ENCODE results near the gene OR51E2. TPM values are rescaled to one million over a fixed set of nuclear protein-coding genes. Genes with fewer than 3 reads are reported as not detected.

The OR51E2 gene
- total RNA-seq, 1 donor from 2014 or later = 0.40 TPM

- no peak for DNase-seq (ENCODE audit: extremely low spot score, unreplicated experiment)
- TF ChIP-seq, protein P1, sequence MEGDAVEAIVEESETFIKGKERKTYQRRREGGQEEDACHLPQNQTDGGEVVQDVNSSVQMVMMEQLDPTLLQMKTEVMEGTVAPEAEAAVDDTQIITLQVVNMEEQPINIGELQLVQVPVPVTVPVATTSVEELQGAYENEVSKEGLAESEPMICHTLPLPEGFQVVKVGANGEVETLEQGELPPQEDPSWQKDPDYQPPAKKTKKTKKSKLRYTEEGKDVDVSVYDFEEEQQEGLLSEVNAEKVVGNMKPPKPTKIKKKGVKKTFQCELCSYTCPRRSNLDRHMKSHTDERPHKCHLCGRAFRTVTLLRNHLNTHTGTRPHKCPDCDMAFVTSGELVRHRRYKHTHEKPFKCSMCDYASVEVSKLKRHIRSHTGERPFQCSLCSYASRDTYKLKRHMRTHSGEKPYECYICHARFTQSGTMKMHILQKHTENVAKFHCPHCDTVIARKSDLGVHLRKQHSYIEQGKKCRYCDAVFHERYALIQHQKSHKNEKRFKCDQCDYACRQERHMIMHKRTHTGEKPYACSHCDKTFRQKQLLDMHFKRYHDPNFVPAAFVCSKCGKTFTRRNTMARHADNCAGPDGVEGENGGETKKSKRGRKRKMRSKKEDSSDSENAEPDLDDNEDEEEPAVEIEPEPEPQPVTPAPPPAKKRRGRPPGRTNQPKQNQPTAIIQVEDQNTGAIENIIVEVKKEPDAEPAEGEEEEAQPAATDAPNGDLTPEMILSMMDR (IDR thresholded peaks at IDR 0.05) = no peak
- Mint-ChIP-seq H3K4me1 (ENCODE audit: unreplicated experiment) (peaks cover 4% of the 10 kb centered on the region), H3K27me3 (ENCODE audit: unreplicated experiment) (peaks cover 8% of the 10 kb centered on the region), H3K36me3 (ENCODE audit: unreplicated experiment) (no peaks in the 10 kb centered on the region), H3K27ac (ENCODE audit: unreplicated experiment) (no peak overlapping the region), H3K9me3 (ENCODE audit: unreplicated experiment) (no peaks in the 10 kb centered on the region), H3K4me3 (ENCODE audit: unreplicated experiment) (no peak overlapping the region)
Observed at GRCh38 chr11:4695442-4695841, 2.2 kb downstream of the OR51E2 start.

DNA sequence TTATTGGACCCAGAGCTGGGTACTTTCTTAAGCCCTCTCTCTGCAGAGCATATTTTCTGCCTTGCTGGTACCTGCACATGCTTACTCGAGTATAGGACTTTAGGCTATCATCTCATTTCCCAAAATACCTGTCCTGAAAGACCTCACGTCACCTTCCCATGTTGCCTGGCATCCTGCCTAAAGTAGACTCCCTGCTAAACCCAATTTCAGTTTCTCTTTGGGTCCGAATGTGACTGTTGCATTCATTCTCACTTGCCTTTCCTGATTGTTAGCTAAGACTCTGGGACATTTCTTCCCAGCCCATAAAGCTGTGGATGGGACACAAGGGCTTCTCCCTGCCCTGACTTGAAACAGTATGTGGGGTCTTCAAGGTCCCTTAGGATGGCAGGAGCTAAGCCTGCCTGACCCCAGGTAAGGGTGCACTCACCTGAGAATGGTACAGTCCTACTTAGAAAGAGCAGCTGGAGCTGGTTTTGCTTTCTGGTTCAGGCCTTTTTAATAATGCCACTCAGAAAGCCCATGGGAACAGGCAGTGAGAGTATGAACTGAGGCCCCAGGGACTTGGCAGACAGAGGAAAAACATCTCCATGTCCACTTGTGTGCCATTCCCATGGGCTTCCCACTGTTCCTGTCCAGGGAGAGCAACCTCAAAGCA is 12.9 kb downstream of the OR51E2 start:
- DNase-seq (ENCODE audit: extremely low spot score, unreplicated experiment) = no peak
- Mint-ChIP-seq H3K9me3 (ENCODE audit: unreplicated experiment) (no peaks in the 10 kb centered on the region), H3K4me3 (ENCODE audit: unreplicated experiment) (no peak overlapping the region), H3K36me3 (ENCODE audit: unreplicated experiment) (no peaks in the 10 kb centered on the region), H3K27me3 (ENCODE audit: unreplicated experiment) (no peaks in the 10 kb centered on the region), H3K4me1 (ENCODE audit: unreplicated experiment) (peaks cover 26% of the 10 kb centered on the region), H3K27ac (ENCODE audit: unreplicated experiment) (no peak overlapping the region)
- TF ChIP-seq, protein P1 (IDR thresholded peaks at IDR 0.05) = no peak

DNA sequence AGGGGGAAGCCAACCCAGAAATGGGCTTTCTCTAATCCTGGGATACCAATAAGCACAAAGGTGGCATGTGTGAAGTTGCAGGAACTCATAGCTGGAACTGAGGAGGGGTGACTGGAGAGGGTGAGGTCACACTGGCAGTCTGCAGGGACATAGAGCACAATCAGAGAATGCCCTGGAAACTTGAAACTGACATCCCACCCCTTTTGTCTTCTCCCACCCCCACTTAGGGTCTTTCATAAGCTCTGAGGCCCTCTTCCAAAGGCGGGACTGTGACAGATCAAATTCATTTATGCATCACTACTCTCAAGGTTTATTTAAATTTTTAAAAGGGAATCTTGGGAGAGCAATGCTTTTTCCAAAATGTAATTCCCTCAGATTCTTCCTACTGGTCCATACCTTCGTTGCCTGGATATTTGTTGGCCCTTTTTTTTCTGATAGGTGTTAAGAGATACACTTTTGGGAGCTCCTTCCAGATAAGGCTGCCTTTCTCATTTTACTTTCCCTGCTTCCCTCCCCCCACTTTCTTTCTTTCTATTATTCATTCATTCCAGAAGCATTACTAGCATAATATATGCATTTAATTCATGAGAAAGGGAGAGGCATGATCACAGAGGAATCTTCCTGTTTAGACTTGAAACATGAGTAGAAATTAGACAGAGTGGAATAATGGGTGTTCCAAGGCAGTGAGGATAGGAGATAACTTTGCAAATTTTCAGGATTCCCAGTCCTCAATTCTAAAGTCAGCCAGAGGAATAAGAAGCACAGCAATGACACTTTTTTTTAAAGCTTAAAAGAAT is 14.8 kb downstream of the OR51E2 start:
- TF ChIP-seq, protein P1 (IDR thresholded peaks at IDR 0.05) = no peak
- Mint-ChIP-seq H3K4me3 (ENCODE audit: unreplicated experiment) (no peak overlapping the region), H3K9me3 (ENCODE audit: unreplicated experiment) (no peaks in the 10 kb centered on the region), H3K36me3 (ENCODE audit: unreplicated experiment) (no peaks in the 10 kb centered on the region), H3K27me3 (ENCODE audit: unreplicated experiment) (no peaks in the 10 kb centered on the region), H3K27ac (ENCODE audit: unreplicated experiment) (no peak overlapping the region), H3K4me1 (ENCODE audit: unreplicated experiment) (peaks cover 26% of the 10 kb centered on the region)
- DNase-seq (ENCODE audit: extremely low spot score, unreplicated experiment) = no peak

GRCh38 chr11:4680341-4680740 is 17.3 kb downstream of the OR51E2 start:
- no peak for DNase-seq (ENCODE audit: extremely low spot score, unreplicated experiment)
- no peaks in the 10 kb centered on the region for H3K9me3 Mint-ChIP-seq (ENCODE audit: unreplicated experiment)
- no peak overlapping the region for H3K27ac Mint-ChIP-seq (ENCODE audit: unreplicated experiment)
- no peak overlapping the region for H3K4me3 Mint-ChIP-seq (ENCODE audit: unreplicated experiment)
- no peaks in the 10 kb centered on the region for H3K27me3 Mint-ChIP-seq (ENCODE audit: unreplicated experiment)
- H3K4me1 Mint-ChIP-seq (ENCODE audit: unreplicated experiment) = peaks cover 26% of the 10 kb centered on the region
- TF ChIP-seq, protein P1 (IDR thresholded peaks at IDR 0.05) = no peak
- no peaks in the 10 kb centered on the region for H3K36me3 Mint-ChIP-seq (ENCODE audit: unreplicated experiment)

- TF ChIP-seq, protein P1 (IDR thresholded peaks at IDR 0.05) = no peak
- Mint-ChIP-seq H3K4me1 (ENCODE audit: unreplicated experiment) (peaks cover 25% of the 10 kb centered on the region), H3K27me3 (ENCODE audit: unreplicated experiment) (no peaks in the 10 kb centered on the region), H3K36me3 (ENCODE audit: unreplicated experiment) (no peaks in the 10 kb centered on the region), H3K27ac (ENCODE audit: unreplicated experiment) (no peak overlapping the region), H3K9me3 (ENCODE audit: unreplicated experiment) (no peaks in the 10 kb centered on the region), H3K4me3 (ENCODE audit: unreplicated experiment) (no peak overlapping the region)
- no peak for DNase-seq (ENCODE audit: extremely low spot score, unreplicated experiment)
Observed at GRCh38 chr11:4677948-4678347, 19.7 kb downstream of the OR51E2 start.
